Mucosa of descending colon (tissue), 3 donors: ENCODE measurements around the gene PACSIN3. TPM values are rescaled to one million over a fixed set of nuclear protein-coding genes. Genes with fewer than 3 reads are reported as not detected.

Experiments used
- ATAC-seq: fragments of 200-7000 bp; cut with Tn5 transposase; one replicate; pipeline ENCODE4 v1.9.1; 2020; ENCODE audit warnings: mild to moderate bottlenecking, moderate library complexity
- DNase-seq, 3 donors: peaks; one replicate each; pipeline ENCODE4 v3.0.0-alpha.2; 2020
- H3K36me3 ChIP-seq: fragments of 200-600 bp; one replicate; pipeline ENCODE4 v1.8.0; 2021; ENCODE audit warnings: low read depth, mild to moderate bottlenecking
- H3K4me1 ChIP-seq: fragments of 200-600 bp; one replicate; pipeline ENCODE4 v1.8.0; 2021; ENCODE audit warnings: low read depth, mild to moderate bottlenecking
- H3K4me3 ChIP-seq: fragments of 200-600 bp; one replicate; pipeline ENCODE4 v1.8.0; 2021; ENCODE audit warnings: mild to moderate bottlenecking
- H3K9me3 ChIP-seq: fragments of 200-600 bp; one replicate; pipeline ENCODE4 v1.8.0; 2021; ENCODE audit warnings: mild to moderate bottlenecking
- intact Hi-C, 2 donors: fragments of 100-400 bp; cut with DNase I in 1 of 2; cut with micrococcal nuclease in 1 of 2; formaldehyde crosslinking; loops; one replicate each; pipeline versions ENCODE4 v1.11.0 to v1.11.1; 2022; cut with DNase I, micrococcal nuclease
- total RNA-seq, 3 donors: library from RNA; stranded (reverse); fragmentation: NEBNext Ultra II Directional in 2 of 3; extraction: Animal tissue kit (Norgen Biotek cat#: 25700) in 2 of 3; gene quantifications; one replicate each; pipeline versions ENCODE4 v1.2.1 to v1.2.4, GENCODE V29; 2021 to 2023
- TF ChIP-seq, protein P1 (sequence below): fragments of 200-600 bp; IDR thresholded peaks from one replicate; pipeline ENCODE4 v1.8.0; 2022; ENCODE audit warnings: antibody characterized with exemption, mild to moderate bottlenecking
- donor health status: DM: no; HTN: no; CAD: no; lungs with moderate emphysema.
- donor health status: DM: no; HTN: no; CAD: no.
- donor health status: DM: no; HTN: yes; CAD: no.

The PACSIN3 gene
- total RNA-seq, 3 donors from 2014 or later: 2.2 to 63.5 (median 5.1) TPM

DNA sequence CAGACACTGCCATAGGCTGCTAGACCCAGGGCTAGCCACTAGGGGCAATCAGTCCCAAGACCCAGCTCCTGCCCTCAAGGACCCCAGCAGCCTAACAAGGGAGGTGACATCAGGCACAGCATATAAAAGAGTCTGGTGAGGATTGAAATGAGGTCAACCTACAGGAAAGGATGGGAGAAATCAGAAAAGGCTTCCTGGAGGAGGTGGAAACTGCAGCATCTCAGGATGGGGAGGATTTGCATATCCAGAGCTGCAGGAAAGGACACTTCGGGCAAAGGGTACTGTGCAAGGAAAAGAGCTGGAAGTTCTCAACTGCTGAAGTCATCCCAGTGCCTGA, 6.6 kb downstream of the PACSIN3 start:
- Histone ChIP-seq H3K9me3 (no peaks in the 10 kb centered on the region), H3K4me1 (peaks cover 19% of the 10 kb centered on the region), H3K36me3 (no peaks in the 10 kb centered on the region), H3K4me3 (no peak overlapping the region)
- intact Hi-C loops: loop anchor here (5.0 to 10.0 kb wide), 2 partner anchors 83 to 175 kb away; partner anchors contain the start of gene MYBPC3 (in 1 of the 2)
- TF ChIP-seq, protein P1, sequence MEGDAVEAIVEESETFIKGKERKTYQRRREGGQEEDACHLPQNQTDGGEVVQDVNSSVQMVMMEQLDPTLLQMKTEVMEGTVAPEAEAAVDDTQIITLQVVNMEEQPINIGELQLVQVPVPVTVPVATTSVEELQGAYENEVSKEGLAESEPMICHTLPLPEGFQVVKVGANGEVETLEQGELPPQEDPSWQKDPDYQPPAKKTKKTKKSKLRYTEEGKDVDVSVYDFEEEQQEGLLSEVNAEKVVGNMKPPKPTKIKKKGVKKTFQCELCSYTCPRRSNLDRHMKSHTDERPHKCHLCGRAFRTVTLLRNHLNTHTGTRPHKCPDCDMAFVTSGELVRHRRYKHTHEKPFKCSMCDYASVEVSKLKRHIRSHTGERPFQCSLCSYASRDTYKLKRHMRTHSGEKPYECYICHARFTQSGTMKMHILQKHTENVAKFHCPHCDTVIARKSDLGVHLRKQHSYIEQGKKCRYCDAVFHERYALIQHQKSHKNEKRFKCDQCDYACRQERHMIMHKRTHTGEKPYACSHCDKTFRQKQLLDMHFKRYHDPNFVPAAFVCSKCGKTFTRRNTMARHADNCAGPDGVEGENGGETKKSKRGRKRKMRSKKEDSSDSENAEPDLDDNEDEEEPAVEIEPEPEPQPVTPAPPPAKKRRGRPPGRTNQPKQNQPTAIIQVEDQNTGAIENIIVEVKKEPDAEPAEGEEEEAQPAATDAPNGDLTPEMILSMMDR: peak; percentile 35
- no peak for ATAC-seq
- peak in 1 of 3 donors; percentile 49 for DNase-seq

DNA sequence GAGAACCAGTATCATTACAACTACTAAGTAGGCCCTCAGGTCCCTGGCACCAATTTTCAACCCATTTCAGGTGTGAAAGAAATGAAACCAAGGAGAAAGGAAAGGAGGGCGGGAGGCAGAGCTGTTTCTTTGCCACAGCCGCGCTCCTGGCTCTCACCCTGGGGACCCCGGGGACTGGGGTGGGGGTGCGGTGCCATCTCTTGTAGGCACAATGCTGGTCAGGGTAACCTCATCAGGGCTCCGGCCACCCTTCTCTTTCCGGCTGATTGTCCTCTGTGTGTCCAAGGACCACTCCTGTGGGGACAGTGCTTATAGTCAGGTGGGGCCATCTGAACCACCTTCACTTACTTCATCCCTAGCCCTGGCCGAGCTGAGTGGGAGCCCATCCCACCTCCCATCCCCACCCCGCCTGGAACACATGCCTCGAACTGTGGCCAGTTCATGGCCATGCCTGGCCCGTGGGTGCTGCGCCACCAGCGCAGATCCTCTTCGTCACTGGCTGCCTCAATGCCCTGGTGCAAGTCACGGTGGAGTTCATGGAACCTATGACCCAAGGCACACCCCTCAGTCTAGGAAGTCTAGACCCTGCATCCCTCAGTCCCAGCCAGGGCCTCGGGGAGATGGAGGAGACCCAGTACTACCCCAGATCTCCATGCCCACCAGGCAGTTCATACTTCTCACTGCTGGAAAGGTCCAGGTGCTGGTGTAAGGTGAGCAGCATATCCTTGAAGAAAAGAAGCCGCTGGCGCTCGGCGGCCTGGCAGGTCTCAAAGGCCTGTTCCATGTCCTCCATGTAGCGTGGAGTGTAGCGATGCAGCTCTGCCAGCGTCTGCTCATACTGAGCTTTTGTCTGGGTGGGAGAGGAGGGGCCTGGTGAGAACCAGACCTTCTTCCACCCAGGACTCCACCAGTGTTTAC, 7.2 kb downstream of the PACSIN3 start:
- Histone ChIP-seq H3K4me1 (peaks cover 19% of the 10 kb centered on the region), H3K9me3 (no peaks in the 10 kb centered on the region), H3K36me3 (no peaks in the 10 kb centered on the region), H3K4me3 (no peak overlapping the region)
- DNase-seq: no peak
- ATAC-seq: no peak
- TF ChIP-seq, protein P1: no peak
- intact Hi-C loops: loop anchor here (5.0 to 10.0 kb wide), 2 partner anchors 83 to 176 kb away; partner anchors contain the start of gene MYBPC3 (in 1 of the 2)

DNA sequence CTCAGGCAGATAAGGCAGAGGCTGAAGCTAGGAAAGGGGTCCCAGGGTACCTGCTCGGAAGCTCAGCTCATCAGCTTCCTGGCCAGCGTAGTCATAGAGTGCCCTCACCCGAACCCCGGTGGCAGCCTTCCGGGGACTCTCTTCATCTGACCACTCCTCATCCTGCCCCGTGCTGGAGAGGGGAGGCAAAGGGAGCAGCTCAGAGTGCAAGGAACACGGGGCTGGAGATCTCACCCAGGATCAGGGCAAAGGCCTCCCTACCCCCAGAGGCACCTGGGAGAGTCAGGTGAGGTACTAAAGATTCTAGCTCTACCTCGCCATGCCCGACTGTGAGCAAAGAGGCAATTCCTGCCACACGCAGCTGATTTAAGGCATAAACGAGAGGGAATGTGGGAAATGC, 7.9 kb downstream of the PACSIN3 start:
- intact Hi-C loops: loop anchor here (5.0 to 10.0 kb wide), 2 partner anchors 84 to 176 kb away; partner anchors contain the start of gene MYBPC3 (in 1 of the 2)
- DNase-seq (no peak), ATAC-seq (no peak)
- no peaks in the 10 kb centered on the region for H3K36me3 ChIP-seq
- no peaks in the 10 kb centered on the region for H3K9me3 ChIP-seq
- TF ChIP-seq, protein P1: no peak
- no peak overlapping the region for H3K4me3 ChIP-seq
- peaks cover 19% of the 10 kb centered on the region for H3K4me1 ChIP-seq

DNA sequence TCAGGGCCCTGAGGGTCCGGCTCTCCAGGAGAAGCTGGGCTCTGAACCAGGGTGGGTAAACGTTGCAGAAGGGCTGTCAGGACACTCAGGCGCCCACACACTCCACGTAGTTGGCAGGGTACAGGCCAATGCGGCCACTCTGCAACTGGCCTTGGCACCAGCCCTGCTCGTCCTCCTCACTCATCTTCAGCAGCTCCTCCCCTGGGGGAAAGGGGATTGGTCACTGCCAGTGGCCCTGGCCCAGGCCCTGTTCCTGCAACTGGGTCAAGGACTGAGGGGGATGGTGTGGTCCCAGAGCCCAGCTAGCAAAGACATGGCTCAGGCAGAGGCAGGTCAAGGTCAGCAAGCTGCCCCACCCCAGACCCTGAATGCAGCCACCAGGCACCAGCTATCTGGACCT, 8.4 kb downstream of the PACSIN3 start:
- Histone ChIP-seq H3K4me1 (peaks cover 19% of the 10 kb centered on the region), H3K9me3 (no peaks in the 10 kb centered on the region), H3K4me3 (no peak overlapping the region), H3K36me3 (no peaks in the 10 kb centered on the region)
- DNase-seq (no peak), ATAC-seq (no peak)
- TF ChIP-seq, protein P1: no peak
- intact Hi-C loops: loop anchor here (5.0 to 10.0 kb wide), 2 partner anchors 84 to 177 kb away; partner anchors contain the start of gene MYBPC3 (in 1 of the 2)

DNA sequence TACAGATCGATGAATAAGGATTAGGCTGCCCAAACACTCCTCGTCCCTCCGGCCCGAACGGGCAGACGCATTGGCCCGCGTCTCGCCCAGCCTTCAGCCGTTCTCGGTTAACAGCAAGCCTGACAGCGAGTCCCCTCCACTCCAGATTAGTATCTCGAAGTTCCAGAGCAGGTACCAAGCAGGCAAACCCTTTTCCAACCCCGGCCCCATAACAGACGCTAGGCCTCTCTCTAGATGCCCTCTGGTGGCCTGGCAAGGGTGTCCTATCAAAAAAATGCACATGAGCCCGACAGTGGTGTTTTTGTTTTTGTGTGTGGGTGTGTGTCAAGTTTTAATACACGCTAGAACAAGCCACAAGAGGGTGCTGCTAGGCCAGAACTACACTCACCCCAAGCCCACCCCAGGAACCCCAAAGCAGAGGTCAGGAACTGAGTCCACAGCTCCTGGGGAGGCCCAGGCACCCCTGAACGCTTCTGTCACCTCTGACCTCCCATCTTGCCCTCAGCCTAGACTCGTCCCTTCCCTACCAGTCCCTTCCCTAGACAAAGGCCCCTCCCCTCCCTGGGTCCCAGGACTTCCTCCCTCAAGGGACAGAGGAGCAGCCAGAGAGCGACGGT, 8.9 kb downstream of the PACSIN3 start:
- DNase-seq: peak in 1 of 3 donors; percentile 79
- no peaks in the 10 kb centered on the region for H3K36me3 ChIP-seq
- TF ChIP-seq, protein P1: peak; percentile 42
- intact Hi-C loops: loop anchor here (5.0 to 10.0 kb wide), 2 partner anchors 85 to 177 kb away; partner anchors contain the start of gene MYBPC3 (in 1 of the 2)
- H3K4me3 ChIP-seq: peak overlapping the region; percentile 99
- peaks cover 19% of the 10 kb centered on the region for H3K4me1 ChIP-seq
- no peaks in the 10 kb centered on the region for H3K9me3 ChIP-seq
- peak; percentile 76 for ATAC-seq
